ENCODE results near the gene PURA.
A peak's percentile ranks its signal among the peaks of the same experiment; 100 is the strongest.

PURA gene

DNA sequence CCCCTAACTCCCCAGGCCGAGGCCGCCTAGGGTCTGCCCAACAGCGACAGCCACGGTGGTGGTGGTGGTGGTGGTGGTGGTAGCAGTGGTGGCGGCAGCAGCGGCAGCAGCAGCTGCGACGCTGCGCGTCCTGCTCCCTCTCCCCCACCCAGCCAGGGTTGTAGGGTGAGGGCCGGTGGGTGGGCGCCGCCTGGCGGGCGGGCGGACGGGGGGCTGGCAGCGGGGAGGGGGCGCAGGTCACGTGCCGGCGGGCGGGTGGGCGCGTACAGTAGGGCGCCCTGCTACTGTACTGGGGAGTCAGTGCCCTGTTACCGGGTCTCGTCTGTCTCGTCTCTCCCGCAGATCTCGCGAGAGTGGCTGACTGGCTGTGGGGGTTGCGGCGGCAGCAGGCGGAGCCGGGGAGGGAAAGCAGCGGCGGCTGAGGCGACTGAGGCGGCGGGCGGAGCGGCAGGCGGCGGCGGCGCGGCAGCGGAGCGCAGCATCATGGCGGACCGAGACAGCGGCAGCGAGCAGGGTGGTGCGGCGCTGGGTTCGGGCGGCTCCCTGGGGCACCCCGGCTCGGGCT is at the start of gene PURA:
Gene PURA, plus strand, starts transcription at position 411 of the 565 bp plus-strand sequence. Its CDS starts 73 bp downstream, at position 484.
- peak within 1 kb of the TSS; percentile 86 for H3K4me3 ChIP-seq (ENCODE audit: low read depth, low read length)
- TF ChIP-seq POLR2A (IDR thresholded peaks at IDR 0.05; ENCODE audit: extremely low read depth, insufficient read length) (peak; percentile 62), MYC (IDR thresholded peaks at IDR 0.05; ENCODE audit: low read depth, low read length) (peak; percentile 3; the same call in 1 of the 2 replicates)
- TF ChIP-seq, protein P1, sequence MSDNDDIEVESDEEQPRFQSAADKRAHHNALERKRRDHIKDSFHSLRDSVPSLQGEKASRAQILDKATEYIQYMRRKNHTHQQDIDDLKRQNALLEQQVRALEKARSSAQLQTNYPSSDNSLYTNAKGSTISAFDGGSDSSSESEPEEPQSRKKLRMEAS (IDR thresholded peaks at IDR 0.05; ENCODE audit: low read depth, low read length), result peak; percentile 21; the same call in 1 of the 2 replicates
- TF ChIP-seq, protein P2, sequence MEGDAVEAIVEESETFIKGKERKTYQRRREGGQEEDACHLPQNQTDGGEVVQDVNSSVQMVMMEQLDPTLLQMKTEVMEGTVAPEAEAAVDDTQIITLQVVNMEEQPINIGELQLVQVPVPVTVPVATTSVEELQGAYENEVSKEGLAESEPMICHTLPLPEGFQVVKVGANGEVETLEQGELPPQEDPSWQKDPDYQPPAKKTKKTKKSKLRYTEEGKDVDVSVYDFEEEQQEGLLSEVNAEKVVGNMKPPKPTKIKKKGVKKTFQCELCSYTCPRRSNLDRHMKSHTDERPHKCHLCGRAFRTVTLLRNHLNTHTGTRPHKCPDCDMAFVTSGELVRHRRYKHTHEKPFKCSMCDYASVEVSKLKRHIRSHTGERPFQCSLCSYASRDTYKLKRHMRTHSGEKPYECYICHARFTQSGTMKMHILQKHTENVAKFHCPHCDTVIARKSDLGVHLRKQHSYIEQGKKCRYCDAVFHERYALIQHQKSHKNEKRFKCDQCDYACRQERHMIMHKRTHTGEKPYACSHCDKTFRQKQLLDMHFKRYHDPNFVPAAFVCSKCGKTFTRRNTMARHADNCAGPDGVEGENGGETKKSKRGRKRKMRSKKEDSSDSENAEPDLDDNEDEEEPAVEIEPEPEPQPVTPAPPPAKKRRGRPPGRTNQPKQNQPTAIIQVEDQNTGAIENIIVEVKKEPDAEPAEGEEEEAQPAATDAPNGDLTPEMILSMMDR (IDR thresholded peaks at IDR 0.05; ENCODE audit: low read depth, low read length), result no peak
- peak; percentile 95 for DNase-seq (ENCODE audit: low read depth)

DNA sequence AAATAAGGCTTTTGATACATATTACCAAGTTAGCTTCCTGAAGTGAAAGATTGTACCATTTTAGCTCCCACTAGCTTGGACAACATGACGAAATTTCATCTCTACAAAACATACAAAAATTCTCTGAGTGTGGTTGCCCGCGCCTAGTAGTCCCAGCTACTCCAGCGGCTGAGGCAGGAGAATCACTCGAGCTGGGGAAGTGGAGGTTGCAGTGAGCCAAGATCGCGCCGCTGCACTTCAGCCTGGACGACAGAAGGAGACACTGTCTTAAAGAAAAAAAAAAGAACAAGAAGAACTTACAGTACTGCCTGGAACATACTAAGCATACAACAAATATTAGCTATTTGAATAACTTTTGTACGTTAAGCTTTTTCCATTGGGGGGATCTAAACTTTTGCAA is 41.1 kb upstream of the PURA start:
- no peak overlapping the region for H3K4me3 ChIP-seq (ENCODE audit: low read depth, low read length)
- TF ChIP-seq, protein P2 (IDR thresholded peaks at IDR 0.05; ENCODE audit: low read depth, low read length), result no peak
- TF ChIP-seq, protein P1 (IDR thresholded peaks at IDR 0.05; ENCODE audit: low read depth, low read length), result no peak
- TF ChIP-seq MYC (IDR thresholded peaks at IDR 0.05; ENCODE audit: low read depth, low read length), result no peak
- TF ChIP-seq POLR2A (IDR thresholded peaks at IDR 0.05; ENCODE audit: extremely low read depth, insufficient read length), result no peak
- DNase-seq (ENCODE audit: low read depth), result no peak

DNA sequence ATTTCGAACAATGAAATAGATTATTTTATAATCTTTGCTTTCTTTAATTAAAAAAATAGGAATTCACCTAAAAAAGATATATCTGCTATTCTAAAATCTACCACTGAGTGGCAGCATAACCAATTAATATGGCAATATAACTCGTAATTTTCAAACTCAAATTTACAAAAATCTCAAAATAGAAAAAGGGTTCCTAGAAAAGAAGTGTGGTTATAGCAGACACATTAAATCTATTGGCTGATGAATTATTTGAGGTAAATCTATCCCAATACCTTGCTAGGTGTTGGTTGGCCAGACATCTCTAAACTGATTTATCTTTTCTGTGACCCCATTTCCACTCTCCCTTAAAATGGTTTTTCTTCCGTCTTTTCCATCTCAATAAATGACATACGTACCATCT is 40.6 kb upstream of the PURA start:
- TF ChIP-seq, protein P2 (IDR thresholded peaks at IDR 0.05; ENCODE audit: low read depth, low read length), result no peak
- TF ChIP-seq MYC (IDR thresholded peaks at IDR 0.05; ENCODE audit: low read depth, low read length), result no peak
- TF ChIP-seq POLR2A (IDR thresholded peaks at IDR 0.05; ENCODE audit: extremely low read depth, insufficient read length), result no peak
- TF ChIP-seq, protein P1 (IDR thresholded peaks at IDR 0.05; ENCODE audit: low read depth, low read length), result no peak
- H3K4me3 ChIP-seq (ENCODE audit: low read depth, low read length), result no peak overlapping the region
- peak; percentile 15 for DNase-seq (ENCODE audit: low read depth)

DNA sequence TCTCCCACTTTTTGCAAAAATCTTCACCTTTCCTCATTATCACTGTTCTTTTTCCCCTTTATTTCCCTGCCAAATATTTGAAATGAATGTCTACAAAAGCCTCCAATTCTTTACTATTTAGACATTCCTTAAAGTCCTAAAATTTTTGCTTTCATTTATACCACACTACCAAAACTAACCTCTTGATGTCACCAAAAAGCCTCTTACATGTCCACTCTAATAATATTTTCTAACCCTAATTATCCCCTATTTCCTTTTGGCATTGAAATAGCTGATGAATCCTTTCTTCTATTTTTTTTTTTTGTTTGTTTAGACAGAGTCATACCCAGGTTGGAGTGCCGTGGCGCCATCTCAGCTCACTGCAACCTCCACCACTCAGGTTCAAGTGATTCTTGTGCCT is 38.5 kb upstream of the PURA start:
- TF ChIP-seq, protein P1 (IDR thresholded peaks at IDR 0.05; ENCODE audit: low read depth, low read length), result no peak
- no peak for TF ChIP-seq POLR2A (IDR thresholded peaks at IDR 0.05; ENCODE audit: extremely low read depth, insufficient read length)
- TF ChIP-seq MYC (IDR thresholded peaks at IDR 0.05; ENCODE audit: low read depth, low read length), result no peak
- TF ChIP-seq, protein P2 (IDR thresholded peaks at IDR 0.05; ENCODE audit: low read depth, low read length), result no peak
- H3K4me3 ChIP-seq (ENCODE audit: low read depth, low read length), result no peak overlapping the region
- peak; percentile 16 for DNase-seq (ENCODE audit: low read depth)

DNA sequence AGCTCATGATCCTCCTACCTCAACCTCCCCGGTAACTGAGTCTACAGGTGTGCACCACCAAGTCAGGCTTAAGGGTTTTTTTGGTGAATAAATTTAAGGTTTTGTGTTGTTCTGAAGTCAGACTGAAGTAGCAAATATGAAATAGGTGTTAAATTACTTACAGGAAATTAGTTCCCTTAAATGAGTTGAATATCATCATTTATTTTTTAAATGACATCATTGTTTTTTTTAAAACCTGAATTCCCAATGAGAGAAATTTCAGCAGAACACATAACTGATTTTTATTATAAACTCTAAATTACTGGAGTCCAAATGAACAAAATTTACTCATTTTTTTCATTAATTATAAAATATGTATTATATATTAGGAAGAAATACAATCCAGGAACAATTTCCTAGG is 37.8 kb upstream of the PURA start:
- DNase-seq (ENCODE audit: low read depth), result no peak
- TF ChIP-seq, protein P1 (IDR thresholded peaks at IDR 0.05; ENCODE audit: low read depth, low read length), result no peak
- no peak for TF ChIP-seq MYC (IDR thresholded peaks at IDR 0.05; ENCODE audit: low read depth, low read length)
- TF ChIP-seq, protein P2 (IDR thresholded peaks at IDR 0.05; ENCODE audit: low read depth, low read length), result no peak
- no peak for TF ChIP-seq POLR2A (IDR thresholded peaks at IDR 0.05; ENCODE audit: extremely low read depth, insufficient read length)
- H3K4me3 ChIP-seq (ENCODE audit: low read depth, low read length), result no peak overlapping the region
